GM10248 (cell line): ENCODE measurements around the gene ZNF425.

Experiments
- CTCF ChIA-PET: fragments of 300-600 bp; sonication (Branson Sonifier 250); formaldehyde crosslinking; extraction: SDS; loops from one replicate; lab custom pipeline; 2021; ENCODE audit warnings: antibody characterized with exemption; lab: Yijun Ruan, JAX
- POLR2A ChIA-PET: fragments of 350-650 bp; sonication (Branson Sonifier 250); formaldehyde crosslinking; extraction: SDS; loops from one replicate; lab custom pipeline; 2020; ENCODE audit warnings: antibody characterized with exemption; lab: Yijun Ruan, JAX
- DNase-seq: peaks from one replicate; pipeline ENCODE4 v3.0.0; 2012; ENCODE audit errors: extremely low spot score
- CTCF ChIP-seq: IDR thresholded peaks from 2 replicates; pipeline ENCODE4 v1.5.1; 2012; ENCODE audit warnings: mild to moderate bottlenecking, low read depth; ENCODE audit errors: extremely low read depth, missing control alignments, control extremely low read depth

Gene ZNF425

DNA sequence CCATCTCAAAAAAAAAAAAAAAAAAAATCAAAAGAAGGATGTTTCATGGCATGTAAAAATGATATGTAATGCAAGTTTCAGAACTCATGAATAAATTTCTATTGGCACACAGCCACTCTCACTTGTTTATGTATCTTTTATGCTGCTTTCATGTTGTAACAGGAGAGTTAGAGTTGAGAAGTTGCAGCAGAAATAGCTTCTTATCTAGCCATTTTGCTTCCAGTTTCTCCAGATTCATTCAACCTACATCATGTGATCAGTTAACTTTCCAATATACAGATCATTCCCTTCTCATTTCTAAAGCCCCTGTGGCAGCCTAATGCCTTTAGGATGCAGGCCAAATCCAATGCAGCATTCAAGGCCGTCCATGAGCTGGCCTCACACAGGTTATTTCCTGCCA lies 66.0 kb downstream of the ZNF425 start:
- no peak for DNase-seq
- CTCF ChIA-PET = interaction anchor here (2.8 kb wide), 1 partner anchor 54 kb away, joined by 16 read pairs; no protein-coding TSS in a partner anchor
- POLR2A ChIA-PET = interaction anchor here (0.7 kb wide), 1 partner anchor 341 kb away, joined by 7 read pairs; no protein-coding TSS in a partner anchor
- TF ChIP-seq CTCF = no peak

DNA sequence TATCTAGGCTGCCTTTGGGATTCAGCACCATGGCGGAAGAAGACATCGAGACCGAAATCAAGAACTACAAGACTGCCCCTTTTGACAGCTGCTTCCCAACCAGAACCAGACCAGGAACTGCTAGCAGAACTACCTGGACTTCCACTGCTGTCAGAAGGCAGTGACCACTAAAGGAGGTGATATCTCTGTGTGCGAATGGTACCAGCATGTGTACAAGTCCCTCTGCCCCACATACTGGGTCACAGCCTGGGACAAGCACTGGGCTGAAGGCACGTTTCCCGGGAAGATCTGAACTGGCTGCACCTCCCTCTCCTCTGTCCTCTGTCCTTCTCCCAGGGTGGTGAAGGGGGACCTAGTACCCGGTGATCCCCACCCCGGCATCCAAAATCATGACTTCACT lies 72.2 kb downstream of the ZNF425 start:
- ChIA-PET POLR2A (no interaction called here), CTCF (interaction anchor here (0.9 to 5.7 kb wide), 2 partner anchors 12 to 36 kb away, joined by 3 to 38 read pairs; no protein-coding TSS in a partner anchor)
- DNase-seq = no peak
- TF ChIP-seq CTCF = no peak

- DNase-seq = no peak
- no peak for TF ChIP-seq CTCF
- ChIA-PET CTCF (interaction anchor here (0.9 to 5.7 kb wide), 2 partner anchors 12 to 35 kb away, joined by 3 to 38 read pairs; no protein-coding TSS in a partner anchor), POLR2A (no interaction called here)
These were observed 72.7 kb downstream of the ZNF425 start for GRCh38 chr7:149053384-149053783.
